ENCODE measurements around the gene SLC5A5. TPM values are rescaled to one million over a fixed set of nuclear protein-coding genes. Genes with fewer than 3 reads are reported as not detected.
"Not testable (repeated sequence)": the region's sequence is repeated elsewhere in the genome, so short reads cannot be mapped to it uniquely, and the experiment has no call there.

The SLC5A5 gene
- polyA plus RNA-seq, 1 donor from 2014 or later = not detected

- Mint-ChIP-seq H3K27me3 (peaks cover 6% of the 10 kb centered on the region), H3K36me3 (peaks cover 3% of the 10 kb centered on the region), H3K4me1 (no peaks in the 10 kb centered on the region), H3K4me3 (no peak overlapping the region), H3K9me3 (peaks cover 0 to 11% (median 6%) of the 10 kb centered on the region in 3 donors), H3K27ac (no peak overlapping the region)
Observed at GRCh38 chr19:17915940-17916593, 44.3 kb downstream of the SLC5A5 start.

- H3K27ac Mint-ChIP-seq, H3K27me3 Mint-ChIP-seq, H3K4me1 Mint-ChIP-seq, H3K4me3 Mint-ChIP-seq, H3K36me3 Mint-ChIP-seq: not testable (repeated sequence)
- H3K9me3 Mint-ChIP-seq = peaks cover 0 to 11% (median 6%) of the 10 kb centered on the region in 3 donors
Observed at GRCh38 chr19:17918151-17918550, 46.4 kb downstream of the SLC5A5 start.

- not testable (repeated sequence) for H3K4me3 Mint-ChIP-seq, H3K36me3 Mint-ChIP-seq, H3K4me1 Mint-ChIP-seq, H3K27ac Mint-ChIP-seq, H3K9me3 Mint-ChIP-seq, H3K27me3 Mint-ChIP-seq
Observed at GRCh38 chr19:17919122-17919521, 47.4 kb downstream of the SLC5A5 start.

GRCh38 chr19:17920527-17920926 lies 48.8 kb downstream of the SLC5A5 start:
- H3K4me3 Mint-ChIP-seq = no peak overlapping the region
- no peak overlapping the region for H3K27ac Mint-ChIP-seq
- H3K4me1 Mint-ChIP-seq = peaks cover 0 to 2% (median 0%) of the 10 kb centered on the region in 3 donors
- H3K9me3 Mint-ChIP-seq = peaks cover 0 to 4% (median 0%) of the 10 kb centered on the region in 3 donors
- peaks cover 3% of the 10 kb centered on the region for H3K36me3 Mint-ChIP-seq
- H3K27me3 Mint-ChIP-seq = peaks cover 6% of the 10 kb centered on the region

GRCh38 chr19:17922138-17922537 lies 50.4 kb downstream of the SLC5A5 start:
- H3K4me3 Mint-ChIP-seq = no peak overlapping the region
- no peak overlapping the region for H3K27ac Mint-ChIP-seq
- peaks cover 0 to 4% (median 1%) of the 10 kb centered on the region in 3 donors for H3K9me3 Mint-ChIP-seq
- H3K4me1 Mint-ChIP-seq = peaks cover 0 to 2% (median 0%) of the 10 kb centered on the region in 3 donors
- peaks cover 3% of the 10 kb centered on the region for H3K36me3 Mint-ChIP-seq
- peaks cover 7% of the 10 kb centered on the region for H3K27me3 Mint-ChIP-seq

- Mint-ChIP-seq H3K36me3 (no peaks in the 10 kb centered on the region), H3K4me1 (peaks cover 0 to 3% (median 2%) of the 10 kb centered on the region in 3 donors), H3K27ac (no peak overlapping the region), H3K27me3 (peaks cover 7% of the 10 kb centered on the region), H3K4me3 (no peak overlapping the region), H3K9me3 (peaks cover 0 to 1% (median 0%) of the 10 kb centered on the region in 3 donors)
Observed at GRCh38 chr19:17926044-17926443, 54.3 kb downstream of the SLC5A5 start.

GRCh38 chr19:17929056-17929455 lies 57.3 kb downstream of the SLC5A5 start:
- Mint-ChIP-seq H3K9me3 (peaks cover 0 to 1% (median 0%) of the 10 kb centered on the region in 3 donors), H3K27ac (peak overlapping the region in 1 of 3 donors; percentile 52), H3K4me3 (no peak overlapping the region), H3K4me1 (peaks cover 11 to 15% (median 14%) of the 10 kb centered on the region in 3 donors), H3K36me3 (no peaks in the 10 kb centered on the region), H3K27me3 (peaks cover 10% of the 10 kb centered on the region)

GRCh38 chr19:17931532-17932191 lies 59.9 kb downstream of the SLC5A5 start:
- Mint-ChIP-seq H3K27me3 (peaks cover 9% of the 10 kb centered on the region), H3K9me3 (peaks cover 0 to 1% (median 0%) of the 10 kb centered on the region in 3 donors), H3K36me3 (no peaks in the 10 kb centered on the region), H3K4me1 (peaks cover 11 to 16% (median 15%) of the 10 kb centered on the region in 3 donors), H3K27ac (peak overlapping the region in 1 of 3 donors; percentile 41), H3K4me3 (peak overlapping the region in 2 of 4 donors; percentile 46 to 65)

- H3K9me3 Mint-ChIP-seq = no peaks in the 10 kb centered on the region
- H3K4me3 Mint-ChIP-seq = peak within 1 kb of the TSS; percentile 88 to 98 (median 92)
- H3K36me3 Mint-ChIP-seq = no peaks in the 10 kb centered on the region
- H3K27me3 Mint-ChIP-seq = peaks cover 5% of the 10 kb centered on the region
- peak within 1 kb of the TSS; percentile 94 to 98 (median 97) for H3K27ac Mint-ChIP-seq
- H3K4me1 Mint-ChIP-seq = peaks cover 11 to 16% (median 15%) of the 10 kb centered on the region in 3 donors
Observed at GRCh38 chr19:17932485-17933338, 61.0 kb downstream of the SLC5A5 start, which contains the start of gene CCDC124. Gene CCDC124 (plus strand): TSS chr19:17933015. CDS start chr19:17936421, 3,406 bp downstream.

- H3K27ac Mint-ChIP-seq = peak overlapping the region; percentile 31 to 98 (median 94)
- no peaks in the 10 kb centered on the region for H3K36me3 Mint-ChIP-seq
- H3K4me3 Mint-ChIP-seq = peak overlapping the region; percentile 88 to 98 (median 92)
- H3K27me3 Mint-ChIP-seq = peaks cover 5% of the 10 kb centered on the region
- no peaks in the 10 kb centered on the region for H3K9me3 Mint-ChIP-seq
- H3K4me1 Mint-ChIP-seq = peaks cover 11 to 16% (median 15%) of the 10 kb centered on the region in 3 donors
Observed at GRCh38 chr19:17933414-17934129, 61.8 kb downstream of the SLC5A5 start.

GRCh38 chr19:17936379-17936778 lies 64.6 kb downstream of the SLC5A5 start:
- Mint-ChIP-seq H3K4me1 (peaks cover 11 to 15% (median 13%) of the 10 kb centered on the region in 3 donors), H3K4me3 (no peak overlapping the region), H3K27me3 (peaks cover 3% of the 10 kb centered on the region), H3K27ac (no peak overlapping the region), H3K9me3 (no peaks in the 10 kb centered on the region), H3K36me3 (peaks cover 2% of the 10 kb centered on the region)

GRCh38 chr19:17937371-17937900 lies 65.7 kb downstream of the SLC5A5 start:
- H3K4me1 Mint-ChIP-seq = peaks cover 9 to 12% (median 9%) of the 10 kb centered on the region in 3 donors
- peaks cover 3% of the 10 kb centered on the region for H3K36me3 Mint-ChIP-seq
- H3K9me3 Mint-ChIP-seq = no peaks in the 10 kb centered on the region
- H3K27ac Mint-ChIP-seq = no peak overlapping the region
- H3K4me3 Mint-ChIP-seq = no peak overlapping the region
- no peaks in the 10 kb centered on the region for H3K27me3 Mint-ChIP-seq

- H3K4me1 Mint-ChIP-seq = peaks cover 6 to 9% (median 7%) of the 10 kb centered on the region in 3 donors
- no peaks in the 10 kb centered on the region for H3K9me3 Mint-ChIP-seq
- H3K27ac Mint-ChIP-seq = peak overlapping the region in 1 of 3 donors; percentile 69
- H3K36me3 Mint-ChIP-seq = peaks cover 4% of the 10 kb centered on the region
- no peaks in the 10 kb centered on the region for H3K27me3 Mint-ChIP-seq
- peak overlapping the region in 1 of 4 donors; percentile 67 for H3K4me3 Mint-ChIP-seq
Observed at GRCh38 chr19:17938092-17938845, 66.5 kb downstream of the SLC5A5 start.
